Glomerular visceral epithelial cell (primary cell): Measurements from ENCODE around the gene LIN37.

Experiments used
- DNase-seq: peaks from one replicate; pipeline ENCODE4 v3.0.0-alpha.2; 2016; ENCODE audit errors: extremely low spot score

The LIN37 gene

GRCh38 chr19:35734889-35735288, 13.5 kb upstream of the LIN37 start:
- DNase-seq = no peak

- no peak for DNase-seq
Observed at GRCh38 chr19:35736913-35737886, 11.2 kb upstream of the LIN37 start.

- no peak for DNase-seq
Observed at GRCh38 chr19:35738021-35738886, 10.1 kb upstream of the LIN37 start.

- DNase-seq = no peak
Observed at GRCh38 chr19:35738887-35739229, 9.5 kb upstream of the LIN37 start.

- no peak for DNase-seq
Observed at GRCh38 chr19:35739275-35740107, 8.9 kb upstream of the LIN37 start.

- DNase-seq = no peak
Observed at GRCh38 chr19:35740108-35740422, 8.3 kb upstream of the LIN37 start.

- peak; percentile 98 for DNase-seq
Observed at GRCh38 chr19:35740423-35741202, 7.8 kb upstream of the LIN37 start.

- no peak for DNase-seq
Observed at GRCh38 chr19:35741203-35741515, 7.2 kb upstream of the LIN37 start.

GRCh38 chr19:35742121-35742724, 6.2 kb upstream of the LIN37 start, which contains the start of gene IGFLR1:
Gene IGFLR1, minus strand, starts transcription at chr19:35742452. Its CDS starts 1,272 bp downstream, at chr19:35741180.
- DNase-seq = no peak

GRCh38 chr19:35743640-35744429, 4.5 kb upstream of the LIN37 start:
- no peak for DNase-seq

- peak; percentile 95 for DNase-seq
Observed at GRCh38 chr19:35744430-35745327, 3.7 kb upstream of the LIN37 start.

GRCh38 chr19:35745328-35746086, 2.9 kb upstream of the LIN37 start, which contains the start of the genes PSENEN and U2AF1L4:
Gene PSENEN, plus strand, starts transcription at chr19:35745651. Its CDS starts 280 bp downstream, at chr19:35745931.
Gene U2AF1L4, minus strand, starts transcription at chr19:35745418. Its CDS starts 27 bp downstream, at chr19:35745391.
- DNase-seq = peak; percentile 100

GRCh38 chr19:35746087-35746462, 2.3 kb upstream of the LIN37 start:
- no peak for DNase-seq

GRCh38 chr19:35746531-35746930, 1.8 kb upstream of the LIN37 start:
- no peak for DNase-seq

- DNase-seq = no peak
Observed at GRCh38 chr19:35750167-35750566, 1.8 kb downstream of the LIN37 start.

GRCh38 chr19:35751839-35752745, 3.7 kb downstream of the LIN37 start:
- no peak for DNase-seq
